Thoracic aorta (tissue), 2 donors: ENCODE results near the gene WNT8B. TPM values are rescaled to one million over a fixed set of nuclear protein-coding genes. Genes with fewer than 3 reads are reported as not detected.

Source experiments
- ATAC-seq: fragments of 150-250 bp; one replicate; pipeline ENCODE4 v1.8.0; 2017; ENCODE audit warnings: low read depth; ENCODE audit not compliant: insufficient number of reproducible peaks, low FRiP score
- DNase-seq: peaks from one replicate; pipeline ENCODE4 v3.0.0-alpha.2; 2020; ENCODE audit warnings: low spot score
- H3K27ac ChIP-seq, 2 donors: fragments of 200-600 bp; sonication (generic); 1 replicate in 1 of 2; 2 replicates in 1 of 2; pipeline ENCODE4 v1.5.1; 2016; ENCODE audit warnings: mild to moderate bottlenecking in 2 of 2, moderate library complexity in 2 of 2
- H3K27me3 ChIP-seq: fragments of 200-600 bp; sonication (generic); replicated peaks from 2 replicates; pipeline ENCODE4 v1.6.0; 2016; ENCODE audit warnings: mild to moderate bottlenecking; ENCODE audit not compliant: insufficient read depth
- H3K36me3 ChIP-seq: fragments of 200-600 bp; sonication (generic); one replicate; pipeline ENCODE4 v1.5.1; 2016
- H3K4me1 ChIP-seq, 2 donors: fragments of 200-600 bp; sonication (generic); 1 replicate in 1 of 2; 2 replicates in 1 of 2; pipeline versions ENCODE4 v1.5.1 to v1.6.0; 2016; ENCODE audit warnings: low read depth in 2 of 2, mild to moderate bottlenecking in 1 of 2; ENCODE audit not compliant: control insufficient read depth in 1 of 2
- H3K4me3 ChIP-seq: fragments of 200-600 bp; sonication (generic); 2 replicates; pipeline ENCODE4 v1.5.1; 2016; ENCODE audit warnings: mild to moderate bottlenecking
- H3K9me3 ChIP-seq: fragments of 200-600 bp; sonication (generic); 2 replicates; pipeline ENCODE4 v1.5.1; 2016
- total RNA-seq, 2 donors: library from RNA; depleted of rRNA; stranded (reverse); fragments of >200 nt; gene quantifications; one replicate each; pipeline versions ENCODE4 v1.1.0 to v1.2.3, GENCODE V29; 2016
- TF ChIP-seq, protein P1 (sequence below): fragments of 200-600 bp; sonication (generic); IDR thresholded peaks from one replicate; pipeline ENCODE4 v1.5.1; 2019; ENCODE audit warnings: antibody characterized with exemption

The WNT8B gene
- total RNA-seq, 2 donors from 2014 or later: not detected

DNA sequence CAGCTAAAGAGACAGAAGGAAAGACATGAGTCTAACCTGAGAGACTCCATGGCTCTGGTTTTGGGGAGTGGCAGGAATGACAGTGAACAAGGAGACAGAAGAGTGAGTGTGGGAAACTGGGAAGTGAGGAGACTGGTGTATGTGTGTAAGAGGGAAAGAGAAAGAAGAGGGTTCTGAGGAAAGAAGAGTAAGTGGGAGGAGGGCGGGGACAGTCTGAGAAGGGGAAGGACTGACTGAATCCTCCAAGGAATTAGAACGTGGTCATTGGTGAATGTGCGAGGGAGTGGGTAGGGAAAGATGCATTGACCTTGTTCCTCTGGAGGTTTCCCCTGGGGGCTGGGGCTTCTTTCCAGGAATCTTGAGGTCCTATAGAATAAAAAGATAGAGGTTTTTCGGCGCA lies 26.6 kb downstream of the WNT8B start:
- H3K4me1 ChIP-seq: no peaks in the 10 kb centered on the region
- no peak overlapping the region for H3K4me3 ChIP-seq
- peaks cover 30% of the 10 kb centered on the region for H3K36me3 ChIP-seq
- no peak for ATAC-seq
- no peak overlapping the region for H3K27ac ChIP-seq
- no peak for DNase-seq
- TF ChIP-seq, protein P1, sequence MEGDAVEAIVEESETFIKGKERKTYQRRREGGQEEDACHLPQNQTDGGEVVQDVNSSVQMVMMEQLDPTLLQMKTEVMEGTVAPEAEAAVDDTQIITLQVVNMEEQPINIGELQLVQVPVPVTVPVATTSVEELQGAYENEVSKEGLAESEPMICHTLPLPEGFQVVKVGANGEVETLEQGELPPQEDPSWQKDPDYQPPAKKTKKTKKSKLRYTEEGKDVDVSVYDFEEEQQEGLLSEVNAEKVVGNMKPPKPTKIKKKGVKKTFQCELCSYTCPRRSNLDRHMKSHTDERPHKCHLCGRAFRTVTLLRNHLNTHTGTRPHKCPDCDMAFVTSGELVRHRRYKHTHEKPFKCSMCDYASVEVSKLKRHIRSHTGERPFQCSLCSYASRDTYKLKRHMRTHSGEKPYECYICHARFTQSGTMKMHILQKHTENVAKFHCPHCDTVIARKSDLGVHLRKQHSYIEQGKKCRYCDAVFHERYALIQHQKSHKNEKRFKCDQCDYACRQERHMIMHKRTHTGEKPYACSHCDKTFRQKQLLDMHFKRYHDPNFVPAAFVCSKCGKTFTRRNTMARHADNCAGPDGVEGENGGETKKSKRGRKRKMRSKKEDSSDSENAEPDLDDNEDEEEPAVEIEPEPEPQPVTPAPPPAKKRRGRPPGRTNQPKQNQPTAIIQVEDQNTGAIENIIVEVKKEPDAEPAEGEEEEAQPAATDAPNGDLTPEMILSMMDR: no peak
- no peaks in the 10 kb centered on the region for H3K27me3 ChIP-seq
- H3K9me3 ChIP-seq: no peaks in the 10 kb centered on the region

DNA sequence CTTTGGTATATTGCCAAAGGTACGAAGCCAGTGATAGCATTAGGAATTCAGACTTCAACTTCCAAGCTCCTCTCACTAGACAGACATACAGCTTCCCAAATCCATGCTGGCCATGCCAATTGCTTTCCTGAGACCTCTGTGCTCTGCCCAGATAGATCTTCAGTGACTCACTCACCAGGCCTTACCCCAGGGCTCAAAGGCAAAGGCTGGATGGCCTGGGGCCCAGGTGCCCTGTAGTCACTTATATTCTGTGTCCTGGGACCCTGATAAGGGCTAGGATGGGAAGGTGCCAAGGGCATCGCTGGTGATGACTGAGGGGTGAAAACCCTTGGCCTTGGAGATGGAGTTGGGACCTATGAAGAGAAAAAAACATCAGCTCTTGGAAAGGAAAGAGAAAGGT lies 27.7 kb downstream of the WNT8B start:
- Histone ChIP-seq H3K4me3 (no peak overlapping the region), H3K36me3 (peaks cover 30% of the 10 kb centered on the region), H3K4me1 (no peaks in the 10 kb centered on the region), H3K27me3 (no peaks in the 10 kb centered on the region), H3K27ac (no peak overlapping the region), H3K9me3 (no peaks in the 10 kb centered on the region)
- ATAC-seq (no peak), DNase-seq (no peak)
- TF ChIP-seq, protein P1: no peak

DNA sequence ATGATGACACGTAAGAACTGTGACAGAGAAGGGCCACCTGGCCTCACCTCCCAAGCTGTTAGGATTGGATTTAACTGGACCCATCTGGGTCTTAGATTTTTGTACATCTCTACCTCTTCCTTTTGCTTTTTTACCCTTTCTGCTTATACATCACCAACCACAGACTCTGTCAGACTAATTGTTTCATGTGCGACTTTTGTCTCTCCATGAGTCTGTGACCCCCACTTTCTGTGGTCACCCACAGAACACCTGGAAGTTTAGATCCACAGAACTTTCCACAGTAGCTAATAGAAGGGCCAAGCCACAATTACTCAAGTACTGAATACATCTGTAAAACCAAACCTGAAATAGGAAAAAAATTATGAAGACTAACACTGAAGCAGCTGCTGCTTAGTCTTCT lies 33.8 kb downstream of the WNT8B start:
- DNase-seq: no peak
- H3K4me3 ChIP-seq: no peak overlapping the region
- ATAC-seq: no peak
- H3K27ac ChIP-seq: no peak overlapping the region
- H3K4me1 ChIP-seq: no peaks in the 10 kb centered on the region
- TF ChIP-seq, protein P1: no peak
- H3K36me3 ChIP-seq: peaks cover 9% of the 10 kb centered on the region
- H3K27me3 ChIP-seq: no peaks in the 10 kb centered on the region
- no peaks in the 10 kb centered on the region for H3K9me3 ChIP-seq

DNA sequence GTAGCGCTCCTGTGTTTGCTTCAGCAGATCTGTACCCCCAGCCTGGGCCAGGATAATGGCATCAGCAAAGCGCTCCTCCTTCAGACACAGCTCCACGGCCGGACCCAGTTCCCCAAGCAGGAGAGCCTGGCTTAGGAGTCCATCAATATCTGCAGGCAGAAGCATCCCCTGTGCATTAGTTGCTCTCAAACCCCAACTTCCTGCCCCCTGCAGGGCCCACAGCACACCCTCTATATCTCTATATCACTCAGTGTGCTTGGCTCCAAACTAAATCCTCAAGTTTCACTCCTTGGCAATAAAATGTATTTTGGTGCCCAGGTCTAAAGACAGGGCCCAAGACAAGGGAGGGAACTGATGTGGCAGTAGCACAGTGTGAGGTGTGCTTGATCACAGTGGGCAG lies 35.2 kb downstream of the WNT8B start:
- no peak for ATAC-seq
- H3K27me3 ChIP-seq: no peaks in the 10 kb centered on the region
- no peak overlapping the region for H3K4me3 ChIP-seq
- no peaks in the 10 kb centered on the region for H3K9me3 ChIP-seq
- no peak for DNase-seq
- no peak overlapping the region for H3K27ac ChIP-seq
- TF ChIP-seq, protein P1: no peak
- H3K4me1 ChIP-seq: no peaks in the 10 kb centered on the region
- peaks cover 13% of the 10 kb centered on the region for H3K36me3 ChIP-seq

DNA sequence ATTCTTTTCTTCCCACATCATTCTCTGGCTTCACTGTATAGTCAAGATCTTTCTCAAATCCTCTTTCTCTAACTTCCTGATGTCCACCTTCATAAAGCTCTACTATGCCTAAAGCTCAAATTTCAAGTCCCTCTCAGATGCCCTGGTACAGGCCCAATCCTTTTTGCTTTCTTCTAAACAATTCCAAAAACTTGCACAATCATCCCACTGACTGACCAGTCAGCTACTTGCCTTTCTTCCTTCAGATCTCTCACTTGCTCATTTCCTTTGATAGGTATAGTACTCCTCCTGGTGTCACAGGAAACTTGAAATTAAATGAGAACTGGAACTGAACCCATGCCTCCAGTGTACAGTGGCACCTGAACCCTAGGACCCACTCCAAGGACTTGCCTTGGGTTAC lies 38.6 kb downstream of the WNT8B start:
- no peak for DNase-seq
- Histone ChIP-seq H3K4me1 (no peaks in the 10 kb centered on the region), H3K27ac (no peak overlapping the region), H3K27me3 (no peaks in the 10 kb centered on the region), H3K4me3 (no peak overlapping the region), H3K36me3 (peaks cover 18% of the 10 kb centered on the region), H3K9me3 (no peaks in the 10 kb centered on the region)
- TF ChIP-seq, protein P1: no peak
- no peak for ATAC-seq
